Astrocyte of the spinal cord (primary cell): ENCODE data around the gene FSIP1.

Experiments
- DNase-seq: peaks from one replicate; pipeline ENCODE4 v3.0.0; 2011; ENCODE audit warnings: low read depth, low spot score
- H3K4me3 ChIP-seq: 2 replicates; pipeline ENCODE4 v1.5.1; 2011; ENCODE audit warnings: low read depth, mild to moderate bottlenecking, low read length, moderate library complexity
- in situ Hi-C: cut with HindIII; loops from 2 replicates; pipeline ENCODE4 v1.10.0; 2017; ENCODE audit warnings: low sequenced_read_pairs
- TF ChIP-seq, protein P1 (sequence below): IDR thresholded peaks from 2 replicates; pipeline ENCODE4 v1.5.1; 2012; ENCODE audit warnings: low read depth, mild to moderate bottlenecking, low read length, inconsistent platforms

The FSIP1 gene

DNA sequence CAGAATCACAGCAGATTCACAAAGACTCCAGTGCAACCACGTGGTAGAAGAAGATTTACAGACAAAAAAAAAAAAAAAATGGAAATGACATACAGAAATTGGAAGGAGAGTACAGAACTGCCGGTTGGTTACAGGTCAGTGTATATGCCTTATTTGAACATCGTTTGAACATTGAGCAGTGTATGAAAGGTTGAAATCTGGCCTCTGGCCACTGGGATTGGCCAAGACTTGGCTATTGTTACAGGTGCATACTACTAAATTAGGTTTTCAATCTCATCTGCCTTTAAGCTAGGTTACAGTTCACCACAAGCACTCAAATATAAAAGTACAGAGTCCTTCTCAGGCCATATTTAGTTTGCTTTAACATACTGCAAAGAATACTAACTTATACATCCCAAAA, 142.0 kb downstream of the FSIP1 start:
- no peak overlapping the region for H3K4me3 ChIP-seq
- in situ Hi-C loops = no loop called here
- TF ChIP-seq, protein P1, sequence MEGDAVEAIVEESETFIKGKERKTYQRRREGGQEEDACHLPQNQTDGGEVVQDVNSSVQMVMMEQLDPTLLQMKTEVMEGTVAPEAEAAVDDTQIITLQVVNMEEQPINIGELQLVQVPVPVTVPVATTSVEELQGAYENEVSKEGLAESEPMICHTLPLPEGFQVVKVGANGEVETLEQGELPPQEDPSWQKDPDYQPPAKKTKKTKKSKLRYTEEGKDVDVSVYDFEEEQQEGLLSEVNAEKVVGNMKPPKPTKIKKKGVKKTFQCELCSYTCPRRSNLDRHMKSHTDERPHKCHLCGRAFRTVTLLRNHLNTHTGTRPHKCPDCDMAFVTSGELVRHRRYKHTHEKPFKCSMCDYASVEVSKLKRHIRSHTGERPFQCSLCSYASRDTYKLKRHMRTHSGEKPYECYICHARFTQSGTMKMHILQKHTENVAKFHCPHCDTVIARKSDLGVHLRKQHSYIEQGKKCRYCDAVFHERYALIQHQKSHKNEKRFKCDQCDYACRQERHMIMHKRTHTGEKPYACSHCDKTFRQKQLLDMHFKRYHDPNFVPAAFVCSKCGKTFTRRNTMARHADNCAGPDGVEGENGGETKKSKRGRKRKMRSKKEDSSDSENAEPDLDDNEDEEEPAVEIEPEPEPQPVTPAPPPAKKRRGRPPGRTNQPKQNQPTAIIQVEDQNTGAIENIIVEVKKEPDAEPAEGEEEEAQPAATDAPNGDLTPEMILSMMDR = no peak
- no peak for DNase-seq

DNA sequence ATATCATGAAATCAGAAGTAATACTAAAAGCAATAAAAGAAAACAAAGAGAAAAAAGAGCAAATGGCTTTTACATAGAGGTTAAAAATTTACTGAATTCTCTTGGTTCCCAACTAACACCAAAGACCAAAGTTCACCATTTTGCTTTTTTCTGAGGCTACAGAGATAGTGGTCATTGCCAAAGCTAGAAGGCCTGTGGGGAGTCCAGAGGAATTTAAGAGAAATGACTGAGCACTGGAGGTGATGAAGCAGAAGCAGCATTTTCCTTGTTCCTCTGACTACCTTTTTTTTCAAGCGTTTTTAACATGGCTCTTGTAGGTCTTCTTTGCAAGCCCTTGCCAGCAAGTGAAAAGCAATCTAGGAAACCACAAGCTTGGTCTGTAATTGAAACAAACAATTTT, 143.6 kb downstream of the FSIP1 start:
- in situ Hi-C loops = no loop called here
- no peak overlapping the region for H3K4me3 ChIP-seq
- DNase-seq = no peak
- TF ChIP-seq, protein P1 = no peak

DNA sequence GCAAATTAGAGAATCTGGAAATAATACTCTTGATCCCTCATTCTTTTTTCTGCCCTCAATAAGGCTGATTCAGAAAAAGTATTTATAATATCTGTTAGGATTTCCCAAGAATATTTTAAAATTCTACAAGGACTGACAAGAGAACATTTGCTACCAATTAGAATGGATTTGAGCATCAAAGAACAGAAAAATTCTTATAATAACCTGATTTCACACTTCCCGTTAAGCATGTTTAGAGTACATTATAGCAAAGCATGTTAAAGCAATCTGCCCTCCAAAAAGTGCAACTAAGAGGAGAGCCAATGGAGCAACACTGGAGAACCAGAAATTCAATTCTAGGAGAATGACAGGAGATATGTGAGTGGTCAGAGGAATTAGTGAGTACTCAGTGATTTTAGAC, 144.6 kb downstream of the FSIP1 start:
- in situ Hi-C loops = no loop called here
- H3K4me3 ChIP-seq = no peak overlapping the region
- DNase-seq = no peak
- TF ChIP-seq, protein P1 = no peak

GRCh38 chr15:39631357-39631756, 151.3 kb downstream of the FSIP1 start:
- in situ Hi-C loops = no loop called here
- TF ChIP-seq, protein P1 = no peak
- peak; percentile 70 for DNase-seq
- no peak overlapping the region for H3K4me3 ChIP-seq

DNA sequence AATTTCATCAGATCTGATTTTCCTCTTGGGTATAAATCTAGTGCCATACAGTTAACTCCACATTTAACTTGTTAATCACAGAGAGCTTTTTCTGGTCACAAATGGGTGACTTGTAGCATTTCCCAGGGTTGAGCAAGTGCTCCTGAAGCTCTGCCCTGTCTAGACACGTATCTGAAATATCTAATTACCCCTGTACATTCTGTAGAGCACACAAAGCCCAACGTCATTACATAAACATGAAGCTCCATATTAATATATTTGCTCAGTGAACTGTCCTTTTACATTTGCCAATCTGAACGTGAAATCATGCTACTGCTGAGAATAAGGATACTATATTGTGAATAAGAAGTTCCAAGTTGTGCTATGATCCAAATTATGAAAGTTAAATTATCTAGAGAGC, 152.7 kb downstream of the FSIP1 start:
- TF ChIP-seq, protein P1 = no peak
- in situ Hi-C loops = no loop called here
- DNase-seq = no peak
- H3K4me3 ChIP-seq = no peak overlapping the region

DNA sequence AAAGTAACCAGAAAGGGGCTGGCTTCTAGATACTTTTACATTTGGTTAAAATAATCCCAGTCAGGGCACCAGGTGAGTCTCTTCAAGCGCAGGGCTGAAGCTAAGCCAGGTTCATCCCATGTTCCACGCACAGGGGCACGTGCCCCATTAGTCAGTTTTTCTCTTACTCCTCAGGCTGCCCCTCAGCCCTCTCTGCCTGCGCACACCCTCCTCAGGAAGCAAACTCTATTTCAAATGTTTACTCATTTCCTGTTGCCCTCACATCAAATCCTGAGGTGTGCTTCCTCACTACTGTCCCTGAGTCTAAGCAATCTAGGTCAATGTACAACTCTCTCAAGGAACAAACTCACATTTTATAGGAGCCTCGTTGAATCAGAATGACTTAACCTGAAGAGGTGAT, 153.3 kb downstream of the FSIP1 start:
- in situ Hi-C loops = no loop called here
- TF ChIP-seq, protein P1 = no peak
- DNase-seq = peak; percentile 13
- no peak overlapping the region for H3K4me3 ChIP-seq
